GOT3 (cell line): ENCODE data around the gene FXR2.
"Not testable (repeated sequence)": the region's sequence is repeated elsewhere in the genome, so short reads cannot be mapped to it uniquely, and the experiment has no call there.

Source experiments
- DNase-seq: peaks from one replicate; lab custom pipeline; 2025; ENCODE audit warnings: mixed read lengths; lab: John Stamatoyannopoulos, UW

The FXR2 gene

GRCh38 chr17:7614425-7615264 is at the start of gene FXR2:
TSS of gene FXR2 (minus strand) at chr17:7614897. CDS start at chr17:7614532, 365 bp downstream.
- peak; percentile 98 for DNase-seq

GRCh38 chr17:7656958-7657609 is 42.4 kb upstream of the FXR2 start:
- DNase-seq: no peak

- no peak for DNase-seq
Observed at GRCh38 chr17:7655541-7655840, 40.8 kb upstream of the FXR2 start.

- no peak for DNase-seq
Observed at GRCh38 chr17:7654832-7655540, 40.3 kb upstream of the FXR2 start.

DNA sequence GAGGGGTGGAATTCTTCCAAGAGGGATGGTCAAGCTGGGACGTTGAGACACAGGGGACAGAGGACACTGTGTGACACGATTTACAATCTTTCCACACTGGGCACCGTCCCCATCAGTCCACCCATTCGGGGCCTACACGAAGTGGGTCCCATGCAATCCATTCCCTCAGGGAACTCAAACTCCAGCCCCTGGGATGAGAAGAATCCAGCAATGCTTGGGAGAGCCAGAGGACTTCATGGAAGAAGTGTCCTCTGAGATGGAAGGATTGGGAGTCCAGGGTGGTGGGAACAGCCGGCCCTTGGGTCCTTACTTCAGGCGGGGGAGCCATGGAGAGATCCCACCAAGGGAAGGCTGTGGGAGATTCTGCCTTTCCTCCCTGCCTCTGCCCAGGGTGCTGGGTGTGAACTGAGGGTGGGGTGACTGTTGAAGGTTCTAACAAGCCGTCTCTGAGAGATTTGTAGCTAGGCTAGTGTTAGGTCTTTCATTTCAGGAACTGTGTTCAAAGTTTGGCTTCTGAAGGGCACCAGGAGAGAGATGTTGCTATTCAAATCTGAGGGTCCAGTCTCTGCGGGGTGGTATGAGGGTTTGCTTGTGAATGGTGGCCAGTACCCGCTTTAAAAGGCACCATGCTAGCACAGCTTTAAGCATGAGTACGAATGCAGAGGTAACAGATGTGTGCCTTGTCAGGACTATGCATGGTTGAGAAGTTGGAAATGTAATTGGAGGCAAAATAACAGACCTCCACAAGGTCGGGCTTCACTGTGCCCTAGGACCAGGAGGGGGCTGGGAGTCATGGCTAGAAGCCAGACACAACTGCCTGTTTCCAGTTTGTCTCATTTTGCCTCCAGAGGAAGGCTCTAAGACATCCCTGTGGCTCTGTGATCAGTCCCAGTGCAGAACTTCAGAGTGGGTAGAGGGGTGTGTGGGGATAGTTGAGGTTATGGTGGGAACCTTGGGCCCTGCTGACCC is 38.0 kb upstream of the FXR2 start:
- no peak for DNase-seq

DNA sequence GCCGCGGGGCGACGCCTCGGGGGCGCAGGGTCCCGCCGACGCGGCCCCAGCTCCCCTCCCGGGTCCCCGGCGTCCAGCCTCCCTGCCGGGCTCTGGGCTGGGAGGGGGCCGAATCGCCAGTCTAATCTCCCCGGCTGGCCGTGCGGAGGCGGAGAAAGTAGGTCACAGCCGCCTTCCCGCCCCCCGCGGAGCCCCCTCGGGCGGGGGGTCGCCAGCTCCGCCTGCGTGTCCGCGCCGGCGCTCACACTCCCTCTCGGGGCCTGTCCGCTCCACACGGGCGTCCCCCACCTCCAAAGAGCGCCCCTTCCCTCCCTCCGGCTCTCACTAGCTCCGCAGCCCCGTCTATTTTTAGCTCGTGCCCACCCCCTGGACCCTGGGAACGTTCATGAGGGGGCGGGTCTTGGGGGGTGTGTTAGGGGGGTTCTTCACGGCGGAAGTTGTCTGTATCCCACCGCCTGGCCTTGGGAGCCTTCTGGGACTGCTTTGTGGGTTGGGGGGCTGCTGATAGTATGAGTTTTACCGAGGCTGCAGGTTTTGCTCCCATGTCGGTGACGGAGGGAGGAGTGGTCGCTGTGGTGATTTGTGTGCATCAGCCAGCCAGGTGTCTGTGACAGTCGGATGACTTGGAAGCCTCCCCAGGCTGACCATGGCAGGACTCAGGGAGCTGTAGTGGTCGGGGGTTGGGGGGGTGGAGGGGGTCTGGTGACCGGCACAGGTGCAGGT is 37.1 kb upstream of the FXR2 start:
- DNase-seq: no peak

DNA sequence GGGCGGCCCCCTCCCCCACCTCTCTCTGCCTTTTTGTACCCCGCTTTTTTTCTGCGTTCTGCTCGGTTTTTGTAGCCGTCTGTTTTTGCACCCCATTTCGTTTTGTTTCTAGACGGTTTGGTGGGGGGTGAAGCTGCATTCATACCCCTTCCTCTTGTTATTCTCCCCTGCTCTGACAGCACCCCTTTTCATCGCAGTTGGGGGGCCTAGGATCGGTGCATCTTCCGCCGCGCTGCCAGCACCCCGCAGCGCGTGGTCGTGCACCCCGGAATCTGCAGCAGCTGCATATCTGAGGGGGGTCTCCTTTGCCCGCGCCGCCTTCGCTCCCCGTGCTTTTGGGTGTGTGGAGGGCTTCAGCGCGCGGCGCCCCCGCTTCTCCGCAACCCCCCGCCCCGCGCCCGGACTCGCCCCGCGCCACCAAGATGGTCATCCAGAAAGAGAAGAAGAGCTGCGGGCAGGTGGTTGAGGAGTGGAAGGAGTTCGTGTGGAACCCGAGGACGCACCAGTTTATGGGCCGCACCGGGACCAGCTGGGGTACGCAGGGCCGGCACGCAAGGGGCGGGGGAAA is 36.5 kb upstream of the FXR2 start:
- DNase-seq: no peak

- DNase-seq: no peak
Observed at GRCh38 chr17:7650509-7651096, 35.9 kb upstream of the FXR2 start, which contains the start of gene ATP1B2. TSS of gene ATP1B2 (plus strand) at chr17:7650926. CDS start at chr17:7651519, 593 bp downstream.

DNA sequence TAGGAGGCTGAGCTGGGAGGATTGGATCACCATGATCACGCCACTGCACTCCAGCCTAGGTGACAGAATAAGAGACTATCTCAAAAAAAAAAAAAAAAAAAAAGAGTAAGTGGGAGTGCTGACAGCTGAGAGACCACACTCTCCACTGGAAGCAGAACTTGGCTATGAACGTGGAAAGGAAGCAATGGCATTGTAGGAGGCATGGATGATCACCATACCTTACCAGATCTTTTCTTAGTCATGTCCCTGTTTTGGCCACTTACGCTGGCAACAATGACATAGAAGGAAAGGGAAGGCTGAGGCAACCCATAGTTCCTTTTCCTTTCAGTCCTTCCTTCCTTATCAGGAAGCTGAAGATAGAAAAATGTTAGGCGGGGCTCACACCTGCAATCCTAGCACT is 32.3 kb upstream of the FXR2 start:
- DNase-seq: no peak

GRCh38 chr17:7646457-7646856 is 31.8 kb upstream of the FXR2 start:
- no peak for DNase-seq

GRCh38 chr17:7644775-7645174 is 30.1 kb upstream of the FXR2 start:
- no peak for DNase-seq

- DNase-seq: not testable (repeated sequence)
Observed at GRCh38 chr17:7641635-7642034, 26.9 kb upstream of the FXR2 start.

- DNase-seq: no peak
Observed at GRCh38 chr17:7640783-7641182, 26.1 kb upstream of the FXR2 start.

DNA sequence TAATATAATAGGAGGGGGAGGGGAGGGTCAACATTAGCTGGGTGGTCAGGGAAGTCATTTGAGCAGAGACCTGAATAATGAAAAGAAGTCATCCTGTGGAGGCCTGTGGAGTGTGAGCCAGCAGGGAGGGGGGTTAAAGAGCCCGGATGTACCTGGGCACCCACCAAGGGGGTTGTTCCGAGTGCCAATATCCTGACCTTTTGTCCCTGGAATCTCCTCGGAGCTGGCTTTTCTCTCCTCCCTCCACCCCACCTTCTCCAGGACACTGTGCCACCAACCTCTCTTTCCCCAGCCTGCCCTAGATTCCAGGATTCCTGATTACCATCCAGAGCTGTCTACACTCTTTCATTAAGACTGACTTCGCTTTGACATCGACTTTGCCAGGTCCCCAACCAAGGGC is 21.5 kb upstream of the FXR2 start:
- no peak for DNase-seq

GRCh38 chr17:7634384-7634783 is 19.7 kb upstream of the FXR2 start:
- DNase-seq: no peak

- DNase-seq: no peak
Observed at GRCh38 chr17:7633093-7633492, 18.4 kb upstream of the FXR2 start.

DNA sequence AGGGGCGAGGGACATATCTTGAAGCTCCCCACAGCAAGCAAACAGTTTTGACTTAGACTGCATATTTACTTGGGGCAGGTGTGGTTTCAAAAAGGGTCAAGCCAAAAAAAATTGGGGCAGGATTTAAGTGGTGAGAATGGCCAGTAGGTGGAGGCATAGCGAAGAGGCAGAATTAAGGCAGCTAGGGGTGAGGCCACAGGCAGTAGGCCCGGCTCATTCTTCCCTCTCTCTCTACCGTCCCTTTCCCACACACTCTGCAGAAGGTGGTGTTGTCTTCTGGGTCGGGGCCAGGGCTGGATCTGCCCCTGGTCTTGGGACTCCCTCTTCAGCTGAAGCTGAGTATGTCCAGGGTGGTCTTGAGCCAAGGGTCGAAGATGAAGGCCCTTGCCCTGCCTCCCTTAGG is 17.8 kb upstream of the FXR2 start:
- no peak for DNase-seq

DNA sequence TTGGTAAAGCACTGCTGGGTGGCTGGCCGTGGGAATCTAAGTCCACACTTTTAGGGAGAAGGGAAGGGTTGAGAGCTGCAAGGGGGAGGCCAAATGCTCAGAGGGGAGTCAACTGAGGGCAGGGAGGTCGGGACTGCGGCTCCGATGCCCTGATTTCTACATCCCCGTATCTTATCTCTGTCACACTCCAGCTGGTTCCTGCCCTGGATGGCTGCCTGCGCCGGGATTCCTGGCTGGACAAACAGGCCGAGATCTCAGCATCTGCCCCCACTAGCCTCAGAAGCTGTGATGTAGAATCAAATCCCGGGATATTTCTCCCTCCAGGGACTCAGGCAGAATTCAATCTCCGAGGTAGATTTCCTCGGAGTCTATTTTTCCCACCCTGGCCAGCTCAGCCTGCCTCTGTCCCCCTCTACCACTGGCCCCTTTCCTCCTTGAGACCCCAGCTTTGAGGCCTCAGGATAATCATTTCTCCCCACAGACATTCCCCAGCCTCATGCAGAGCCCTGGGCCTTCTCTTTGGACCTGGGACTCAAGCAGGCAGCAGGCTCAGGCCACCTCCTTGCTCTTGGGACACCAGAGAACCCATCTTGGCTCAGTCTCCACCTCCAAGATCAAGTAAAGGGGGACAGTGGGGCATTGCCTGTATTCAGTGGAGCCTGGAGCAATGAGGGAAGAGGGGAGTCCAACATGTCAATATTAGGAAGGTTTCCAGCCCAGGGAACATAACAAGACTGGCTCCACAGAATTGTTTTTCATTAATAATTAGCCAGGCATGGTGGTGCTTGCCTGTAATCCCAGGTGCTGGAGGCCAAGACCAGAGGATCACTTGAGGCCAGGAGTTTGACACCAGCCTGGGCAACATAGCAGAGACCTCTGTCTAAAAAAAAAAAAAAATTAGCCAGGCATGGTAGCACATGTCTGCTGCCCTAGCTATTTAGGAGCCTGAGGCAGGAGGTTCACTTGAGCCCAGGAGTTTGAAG is 17.0 kb upstream of the FXR2 start:
- no peak for DNase-seq

DNA sequence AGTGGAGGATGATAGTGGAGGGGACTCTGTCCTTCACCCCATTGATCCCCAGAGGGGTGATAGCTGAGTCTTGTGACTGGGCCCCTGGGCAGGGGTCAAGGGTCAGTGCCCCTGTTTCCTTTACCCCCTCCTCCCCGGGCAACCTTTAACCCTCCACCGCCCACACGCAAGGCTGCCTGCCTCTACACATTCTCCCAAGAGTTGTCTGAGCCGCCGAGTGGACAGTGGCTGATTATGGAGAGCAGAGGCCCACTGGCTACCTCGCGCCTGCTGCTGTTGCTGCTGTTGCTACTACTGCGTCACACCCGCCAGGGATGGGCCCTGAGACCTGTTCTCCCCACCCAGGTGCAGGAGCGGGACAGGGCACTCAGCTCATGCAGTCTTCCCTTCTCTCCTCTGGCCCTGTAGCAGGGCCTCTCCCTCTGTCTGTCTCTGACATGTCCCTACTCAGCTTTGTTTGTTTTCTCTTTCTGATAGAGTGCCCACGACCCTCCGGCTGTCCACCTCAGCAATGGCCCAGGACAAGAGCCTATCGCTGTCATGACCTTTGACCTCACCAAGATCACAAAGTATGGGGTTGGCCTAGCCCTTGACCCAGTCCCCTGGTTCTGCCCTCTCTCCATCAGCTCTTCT is 15.4 kb upstream of the FXR2 start, which contains the start of gene SHBG:
TSS of gene SHBG (plus strand) at position 197 of the 633 bp plus-strand sequence. CDS start at position 235, 38 bp downstream.
- no peak for DNase-seq
